Measurements from ENCODE around the gene OR2B2. TPM values are rescaled to one million over a fixed set of nuclear protein-coding genes. Genes with fewer than 3 reads are reported as not detected.

Gene OR2B2
- polyA plus RNA-seq (2013): not detected in 2 replicates

DNA sequence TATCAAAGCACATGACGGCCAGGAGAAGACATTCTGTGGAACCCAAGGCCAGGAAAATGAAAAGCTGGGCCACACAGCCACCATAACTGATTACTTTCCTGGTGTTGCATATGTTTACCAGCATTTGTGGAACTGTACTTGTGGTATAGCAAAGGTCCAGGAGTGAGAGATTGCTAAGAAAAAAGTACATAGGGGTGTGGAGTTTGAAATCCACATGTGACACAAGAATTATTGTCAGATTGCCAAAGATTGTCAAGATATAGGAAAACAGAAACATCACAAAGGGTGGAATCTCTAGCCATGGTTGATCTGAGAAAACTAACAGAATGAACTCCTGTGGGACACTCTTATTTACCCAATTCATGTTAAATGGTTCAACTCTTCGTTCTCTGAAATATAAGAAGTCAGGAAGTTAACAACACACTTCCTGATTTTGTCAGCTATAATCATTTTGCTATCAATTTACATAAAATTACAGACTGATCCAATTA, at the start of gene OR2B2:
OR2B2 (minus strand) TSS at position 441 of the 491 bp plus-strand sequence; CDS start at position 364, 77 bp downstream.
- Histone ChIP-seq H4K8ac (ENCODE audit: low read depth, low read length) (no peak within 1 kb of the TSS), H3K4me3 (ENCODE audit: low read depth, low read length) (no peak within 1 kb of the TSS), H2BK12ac (ENCODE audit: low read length) (no peak within 1 kb of the TSS), H3K4ac (ENCODE audit: low read depth, low read length) (no peak within 1 kb of the TSS), H3K36me3 (ENCODE audit: control insufficient read depth in 1 of 2, insufficient read depth in 2 of 2, low read length in 2 of 2) (no peaks in the 10 kb centered on the region), H3K27ac (ENCODE audit: low read depth, low read length) (no peak within 1 kb of the TSS), H3K18ac (ENCODE audit: low read length) (no peak within 1 kb of the TSS), H4K91ac (ENCODE audit: low read depth, low read length) (no peak within 1 kb of the TSS), H3K4me1 (ENCODE audit: control insufficient read depth in 1 of 2, insufficient read depth in 2 of 2, low read length in 2 of 2) (no peaks in the 10 kb centered on the region), H3K14ac (ENCODE audit: low read length) (no peak within 1 kb of the TSS), H3K4me2 (ENCODE audit: low read length) (no peak within 1 kb of the TSS), H2BK120ac (ENCODE audit: insufficient read depth, low read length, poor library complexity) (no peak within 1 kb of the TSS), H4K12ac (ENCODE audit: low read depth, low read length) (no peak within 1 kb of the TSS), H3K27me3 (ENCODE audit: insufficient read depth, low read length) (no peaks in the 10 kb centered on the region), H2AK5ac (ENCODE audit: low read length) (no peak within 1 kb of the TSS), H2AFZ (ENCODE audit: insufficient read depth, low read length, poor library complexity) (no peak within 1 kb of the TSS), H3K79me2 (ENCODE audit: control insufficient read depth, insufficient read depth, low read length, poor library complexity) (no peaks in the 10 kb centered on the region), H3K9ac (ENCODE audit: low read length) (no peak within 1 kb of the TSS), H2BK5ac (ENCODE audit: low read depth, low read length, poor library complexity) (no peak within 1 kb of the TSS), H3K23ac (ENCODE audit: low read length) (no peak within 1 kb of the TSS), H3K9me3 (ENCODE audit: insufficient read depth, low read depth, low read length) (no peaks in the 10 kb centered on the region), H3K79me1 (ENCODE audit: low read length) (no peaks in the 10 kb centered on the region)
- no CpG with 5 or more reads among the region's 2 CpGs for WGBS (ENCODE audit: extremely low coverage, insufficient coverage, insufficient read length)
- no peak for DNase-seq

DNA sequence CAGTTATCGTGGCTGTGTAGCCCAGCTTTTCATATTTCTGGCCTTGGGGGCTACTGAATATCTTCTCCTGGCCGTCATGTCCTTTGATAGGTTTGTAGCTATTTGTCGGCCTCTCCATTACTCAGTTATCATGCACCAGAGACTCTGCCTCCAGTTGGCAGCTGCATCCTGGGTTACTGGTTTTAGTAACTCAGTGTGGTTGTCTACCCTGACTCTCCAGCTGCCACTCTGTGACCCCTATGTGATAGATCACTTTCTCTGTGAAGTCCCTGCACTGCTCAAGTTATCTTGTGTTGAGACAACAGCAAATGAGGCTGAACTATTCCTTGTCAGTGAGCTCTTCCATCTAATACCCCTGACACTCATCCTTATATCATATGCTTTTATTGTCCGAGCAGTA, 45.3 kb upstream of the OR2B2 start:
- H2BK5ac ChIP-seq (ENCODE audit: low read depth, low read length, poor library complexity): no peak overlapping the region
- no peak overlapping the region for H3K4ac ChIP-seq (ENCODE audit: low read depth, low read length)
- no peak overlapping the region for H3K4me3 ChIP-seq (ENCODE audit: low read depth, low read length)
- no peaks in the 10 kb centered on the region for H3K79me1 ChIP-seq (ENCODE audit: low read length)
- H2BK12ac ChIP-seq (ENCODE audit: low read length): no peak overlapping the region
- no peak overlapping the region for H3K9ac ChIP-seq (ENCODE audit: low read length)
- no peak overlapping the region for H3K14ac ChIP-seq (ENCODE audit: low read length)
- H3K36me3 ChIP-seq (ENCODE audit: control insufficient read depth in 1 of 2, insufficient read depth in 2 of 2, low read length in 2 of 2): no peaks in the 10 kb centered on the region
- no peak overlapping the region for H3K4me2 ChIP-seq (ENCODE audit: low read length)
- H3K18ac ChIP-seq (ENCODE audit: low read length): no peak overlapping the region
- no peak overlapping the region for H2AK5ac ChIP-seq (ENCODE audit: low read length)
- no peaks in the 10 kb centered on the region for H3K9me3 ChIP-seq (ENCODE audit: insufficient read depth, low read depth, low read length)
- no peaks in the 10 kb centered on the region for H3K4me1 ChIP-seq (ENCODE audit: control insufficient read depth in 1 of 2, insufficient read depth in 2 of 2, low read length in 2 of 2)
- H2AFZ ChIP-seq (ENCODE audit: insufficient read depth, low read length, poor library complexity): no peak overlapping the region
- no peak overlapping the region for H3K27ac ChIP-seq (ENCODE audit: low read depth, low read length)
- no peak overlapping the region for H4K12ac ChIP-seq (ENCODE audit: low read depth, low read length)
- no peaks in the 10 kb centered on the region for H3K79me2 ChIP-seq (ENCODE audit: control insufficient read depth, insufficient read depth, low read length, poor library complexity)
- no peak overlapping the region for H4K8ac ChIP-seq (ENCODE audit: low read depth, low read length)
- WGBS (ENCODE audit: extremely low coverage, insufficient coverage, insufficient read length): no CpG with 5 or more reads among the region's 4 CpGs
- H2BK120ac ChIP-seq (ENCODE audit: insufficient read depth, low read length, poor library complexity): no peak overlapping the region
- no peak for DNase-seq
- no peak overlapping the region for H4K91ac ChIP-seq (ENCODE audit: low read depth, low read length)
- no peaks in the 10 kb centered on the region for H3K27me3 ChIP-seq (ENCODE audit: insufficient read depth, low read length)
- H3K23ac ChIP-seq (ENCODE audit: low read length): no peak overlapping the region

DNA sequence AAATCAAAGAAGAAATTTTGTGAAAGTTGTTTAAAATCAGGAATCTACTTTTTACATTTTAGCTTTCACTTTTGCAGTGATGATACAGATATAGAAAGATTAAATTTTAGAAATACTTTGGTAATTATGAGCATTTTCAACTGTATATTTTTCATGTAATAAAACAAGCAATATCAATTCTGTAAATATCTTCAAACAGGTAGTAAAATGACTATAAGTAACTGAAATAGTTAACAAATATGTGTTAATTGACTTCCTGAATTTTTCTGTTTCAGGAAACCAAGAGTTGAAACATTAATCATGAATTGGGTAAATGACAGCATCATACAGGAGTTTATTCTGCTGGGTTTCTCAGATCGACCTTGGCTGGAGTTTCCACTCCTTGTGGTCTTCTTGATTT, 44.7 kb upstream of the OR2B2 start, which contains the start of gene OR2B6:
OR2B6 (plus strand) TSS at position 301 of the 400 bp plus-strand sequence; CDS start at position 301, 0 bp downstream.
- Histone ChIP-seq H3K4me2 (ENCODE audit: low read length) (no peak within 1 kb of the TSS), H2AFZ (ENCODE audit: insufficient read depth, low read length, poor library complexity) (no peak within 1 kb of the TSS), H4K8ac (ENCODE audit: low read depth, low read length) (no peak within 1 kb of the TSS), H3K79me1 (ENCODE audit: low read length) (no peaks in the 10 kb centered on the region), H2BK5ac (ENCODE audit: low read depth, low read length, poor library complexity) (no peak within 1 kb of the TSS), H3K27ac (ENCODE audit: low read depth, low read length) (no peak within 1 kb of the TSS), H3K4me3 (ENCODE audit: low read depth, low read length) (no peak within 1 kb of the TSS), H3K36me3 (ENCODE audit: control insufficient read depth in 1 of 2, insufficient read depth in 2 of 2, low read length in 2 of 2) (no peaks in the 10 kb centered on the region), H3K79me2 (ENCODE audit: control insufficient read depth, insufficient read depth, low read length, poor library complexity) (no peaks in the 10 kb centered on the region), H2AK5ac (ENCODE audit: low read length) (no peak within 1 kb of the TSS), H3K23ac (ENCODE audit: low read length) (no peak within 1 kb of the TSS), H2BK120ac (ENCODE audit: insufficient read depth, low read length, poor library complexity) (no peak within 1 kb of the TSS), H3K27me3 (ENCODE audit: insufficient read depth, low read length) (no peaks in the 10 kb centered on the region), H4K91ac (ENCODE audit: low read depth, low read length) (no peak within 1 kb of the TSS), H3K4me1 (ENCODE audit: control insufficient read depth in 1 of 2, insufficient read depth in 2 of 2, low read length in 2 of 2) (no peaks in the 10 kb centered on the region), H3K14ac (ENCODE audit: low read length) (no peak within 1 kb of the TSS), H2BK12ac (ENCODE audit: low read length) (no peak within 1 kb of the TSS), H3K4ac (ENCODE audit: low read depth, low read length) (no peak within 1 kb of the TSS), H3K18ac (ENCODE audit: low read length) (no peak within 1 kb of the TSS), H4K12ac (ENCODE audit: low read depth, low read length) (no peak within 1 kb of the TSS), H3K9me3 (ENCODE audit: insufficient read depth, low read depth, low read length) (no peaks in the 10 kb centered on the region), H3K9ac (ENCODE audit: low read length) (no peak within 1 kb of the TSS)
- no CpG with 5 or more reads among the region's 1 CpG for WGBS (ENCODE audit: extremely low coverage, insufficient coverage, insufficient read length)
- no peak for DNase-seq

DNA sequence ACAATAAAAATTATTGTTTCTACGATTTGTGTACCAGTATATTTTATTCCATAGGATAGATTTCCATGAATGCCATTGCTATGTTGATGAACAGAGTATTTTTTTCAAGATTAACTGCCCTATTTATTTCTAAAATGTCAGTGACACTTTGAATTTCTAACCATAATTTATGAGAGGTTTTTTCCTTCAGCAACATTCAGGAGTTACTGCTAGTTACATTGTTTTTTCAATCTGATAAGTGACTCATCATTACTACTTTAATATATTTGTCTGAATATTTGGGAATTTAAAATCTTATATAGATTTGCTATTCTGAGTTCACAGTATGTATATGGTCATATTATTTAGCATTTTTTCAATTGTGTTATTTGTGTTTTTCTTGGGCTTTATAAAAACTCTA, 38.8 kb upstream of the OR2B2 start:
- Histone ChIP-seq H3K9ac (ENCODE audit: low read length) (no peak overlapping the region), H3K23ac (ENCODE audit: low read length) (no peak overlapping the region), H2BK12ac (ENCODE audit: low read length) (no peak overlapping the region), H3K18ac (ENCODE audit: low read length) (no peak overlapping the region), H3K4ac (ENCODE audit: low read depth, low read length) (no peak overlapping the region), H3K14ac (ENCODE audit: low read length) (no peak overlapping the region), H4K8ac (ENCODE audit: low read depth, low read length) (no peak overlapping the region), H3K36me3 (ENCODE audit: control insufficient read depth in 1 of 2, insufficient read depth in 2 of 2, low read length in 2 of 2) (no peaks in the 10 kb centered on the region), H3K27me3 (ENCODE audit: insufficient read depth, low read length) (no peaks in the 10 kb centered on the region), H2BK5ac (ENCODE audit: low read depth, low read length, poor library complexity) (no peak overlapping the region), H3K79me1 (ENCODE audit: low read length) (no peaks in the 10 kb centered on the region), H3K27ac (ENCODE audit: low read depth, low read length) (no peak overlapping the region), H4K91ac (ENCODE audit: low read depth, low read length) (no peak overlapping the region), H2BK120ac (ENCODE audit: insufficient read depth, low read length, poor library complexity) (no peak overlapping the region), H4K12ac (ENCODE audit: low read depth, low read length) (no peak overlapping the region), H3K4me3 (ENCODE audit: low read depth, low read length) (no peak overlapping the region), H2AK5ac (ENCODE audit: low read length) (no peak overlapping the region), H3K79me2 (ENCODE audit: control insufficient read depth, insufficient read depth, low read length, poor library complexity) (no peaks in the 10 kb centered on the region), H2AFZ (ENCODE audit: insufficient read depth, low read length, poor library complexity) (no peak overlapping the region), H3K4me1 (ENCODE audit: control insufficient read depth in 1 of 2, insufficient read depth in 2 of 2, low read length in 2 of 2) (no peaks in the 10 kb centered on the region), H3K4me2 (ENCODE audit: low read length) (no peak overlapping the region), H3K9me3 (ENCODE audit: insufficient read depth, low read depth, low read length) (no peaks in the 10 kb centered on the region)
- DNase-seq: no peak
- no CpG with 5 or more reads among the region's 1 CpG for WGBS (ENCODE audit: extremely low coverage, insufficient coverage, insufficient read length)

All from trophoblast cell (in vitro differentiated cells and primary cell).